T-cell (primary cell): ENCODE measurements around the gene UGT2B17. TPM values are rescaled to one million over a fixed set of nuclear protein-coding genes. Genes with fewer than 3 reads are reported as not detected.
"Not testable (repeated sequence)": the region's sequence is repeated elsewhere in the genome, so short reads cannot be mapped to it uniquely, and the experiment has no call there.

Experiments
- ATAC-seq, 4 experiments: fragments of 200-7000 bp in 3 of 4; fragments of 150-1000 bp in 1 of 4; cut with Tn5 transposase; replicated peaks in 1 of 4; 1 replicate in 3 of 4; 2 replicates in 1 of 4; pipeline ENCODE4 v1.10.0; 2021; ENCODE audit warnings: moderate library complexity in 3 of 4, mild to moderate bottlenecking in 2 of 4, moderate number of reproducible peaks in 1 of 4
- CTCF ChIA-PET, 2 donors: fragments of 300-600 bp; sonication (Branson Sonifier 250); formaldehyde crosslinking; loops; one replicate each; lab custom pipeline; 2022; ENCODE audit warnings: antibody characterized with exemption in 2 of 2; lab: Charles Lee
- POLR2A ChIA-PET, 2 donors: fragments of 300-600 bp; sonication (Branson Sonifier 250); formaldehyde crosslinking; loops; one replicate each; lab custom pipeline; 2022; ENCODE audit warnings: antibody characterized with exemption in 2 of 2; lab: Charles Lee
- DNase-seq, 35 experiments: peaks; one replicate each; pipeline versions ENCODE4 v3.0.0 to v3.0.0-alpha.2; 2013 to 2023
- H3K27ac ChIP-seq: one replicate; pipeline ENCODE4 v1.5.1; 2013; ENCODE audit warnings: low read length
- H3K27me3 ChIP-seq, 2 experiments: replicated peaks in 1 of 2; 1 replicate in 1 of 2; 2 replicates in 1 of 2; pipeline versions ENCODE4 v1.6.1 to v1.7.0; 2013; ENCODE audit warnings: low read length in 1 of 2, mixed read lengths in 1 of 2; ENCODE audit not compliant: control insufficient read depth in 2 of 2, insufficient read depth in 2 of 2; ENCODE audit errors: extremely low read depth in 1 of 2
- H3K36me3 ChIP-seq, 2 donors: 1 replicate in 1 of 2; 2 replicates in 1 of 2; pipeline versions ENCODE4 v1.6.1 to v1.7.0; 2013; ENCODE audit warnings: low read length in 1 of 2; ENCODE audit not compliant: control insufficient read depth in 2 of 2, insufficient read depth in 1 of 2; ENCODE audit errors: extremely low read depth in 1 of 2
- H3K4me1 ChIP-seq, 2 experiments: 1 replicate in 1 of 2; 2 replicates in 1 of 2; pipeline versions ENCODE4 v1.6.1 to v1.7.0; 2013; ENCODE audit warnings: low read length in 2 of 2, mixed read lengths in 1 of 2; ENCODE audit not compliant: insufficient read depth in 2 of 2, control insufficient read depth in 1 of 2; ENCODE audit errors: extremely low read depth in 1 of 2
- H3K4me3 ChIP-seq, 2 donors: 1 replicate in 1 of 2; 2 replicates in 1 of 2; pipeline versions ENCODE4 v1.5.1 to v1.7.0; 2013; ENCODE audit warnings: mild to moderate bottlenecking in 2 of 2, low read length in 1 of 2, moderate library complexity in 1 of 2; ENCODE audit not compliant: control insufficient read depth in 1 of 2; ENCODE audit errors: extremely low read depth in 1 of 2
- H3K9me3 ChIP-seq: 2 replicates; pipeline ENCODE4 v1.7.0; 2013
- H3K27ac Mint-ChIP-seq, 2 donors: one replicate each; pipeline ENCODE4 v1.8.0; 2020 to 2021; ENCODE audit warnings: mild to moderate bottlenecking in 2 of 2, mixed read lengths in 2 of 2
- H3K27me3 Mint-ChIP-seq, 2 donors: one replicate each; pipeline ENCODE4 v1.8.0; 2021 to 2022; ENCODE audit warnings: mixed read lengths in 2 of 2
- H3K36me3 Mint-ChIP-seq: one replicate; pipeline ENCODE4 v1.8.0; 2021; ENCODE audit warnings: mixed read lengths
- H3K4me1 Mint-ChIP-seq, 3 donors: one replicate each; pipeline ENCODE4 v1.8.0; 2020 to 2022; ENCODE audit warnings: mixed read lengths in 3 of 3, mild to moderate bottlenecking in 1 of 3
- H3K4me3 Mint-ChIP-seq, 3 donors: one replicate each; pipeline ENCODE4 v1.8.0; 2020 to 2022; ENCODE audit warnings: mild to moderate bottlenecking in 3 of 3, mixed read lengths in 3 of 3, moderate library complexity in 3 of 3
- H3K9me3 Mint-ChIP-seq, 3 donors: one replicate each; pipeline ENCODE4 v1.8.0; 2020 to 2022; ENCODE audit warnings: mixed read lengths in 3 of 3
- WGBS: methylation state at CpG from one replicate; pipeline ENCODE4 v1.1.5; 2013; ENCODE audit warnings: missing lambda C conversion rate; ENCODE audit not compliant: insufficient coverage; 5-methylcytosine and 5-hydroxymethylcytosine counted together
- total RNA-seq, 35 experiments: library from RNA in 6 of 35; stranded (reverse) in 6 of 35; fragments of 120-200 nt in 1 of 35; gene quantifications; one replicate each; pipeline versions ENCODE4 v1.2.1 to v1.2.4 and lab custom pipeline; 2013 to 2026

The UGT2B17 gene
- under 1 TPM in 2 of 5 donors, not detected in 3; 0.18 to 0.35 TPM for total RNA-seq
- total RNA-seq (2013), result 0.06 TPM
- 0 to 0.06 (median 0) reads per million in 29 experiments for total RNA-seq (lab: John Stamatoyannopoulos, UW)

- Histone ChIP-seq H3K27me3 (peaks cover 0 to 3% of the 10 kb centered on the region in 2 experiments), H3K36me3 (no peaks in the 10 kb centered on the region), H3K9me3 (no peaks in the 10 kb centered on the region), H3K27ac (no peak within 1 kb of the TSS), H3K4me3 (no peak within 1 kb of the TSS), H3K4me1 (no peaks in the 10 kb centered on the region)
- H3K27ac Mint-ChIP-seq, result no peak within 1 kb of the TSS
- peaks cover 0 to 9% of the 10 kb centered on the region in 2 donors for H3K27me3 Mint-ChIP-seq
- CTCF ChIA-PET, result no interaction called here
- DNase-seq, result no peak
- H3K9me3 Mint-ChIP-seq, result peaks cover 0 to 5% (median 0%) of the 10 kb centered on the region in 3 donors
- H3K4me3 Mint-ChIP-seq, result no peak within 1 kb of the TSS
- ATAC-seq, result no peak
- POLR2A ChIA-PET, result no interaction called here
- H3K36me3 Mint-ChIP-seq, result no peaks in the 10 kb centered on the region
- 44% methylated on average over 3 of the region's 7 CpGs for WGBS
- no peaks in the 10 kb centered on the region for H3K4me1 Mint-ChIP-seq
These were observed at the start of gene UGT2B17 for GRCh38 chr4:68576272-68577125. UGT2B17 (minus strand) TSS chr4:68576322; CDS start chr4:68568484, 7,838 bp downstream.

- H3K4me3 Mint-ChIP-seq, DNase-seq, H3K27ac Mint-ChIP-seq, ATAC-seq, H3K27me3 Mint-ChIP-seq, H3K4me1 ChIP-seq, H3K36me3 Mint-ChIP-seq, H3K9me3 Mint-ChIP-seq, POLR2A ChIA-PET, H3K27ac ChIP-seq, H3K9me3 ChIP-seq, H3K4me3 ChIP-seq, H3K4me1 Mint-ChIP-seq, H3K27me3 ChIP-seq, CTCF ChIA-PET, H3K36me3 ChIP-seq: not testable (repeated sequence)
- 57% methylated on average over 2 of the region's 2 CpGs for WGBS
These were observed 46.6 kb upstream of the UGT2B17 start for GRCh38 chr4:68622731-68623130.

GRCh38 chr4:68617003-68617698, 41.0 kb upstream of the UGT2B17 start:
- no peak overlapping the region for H3K4me3 ChIP-seq
- no peaks in the 10 kb centered on the region for H3K4me1 Mint-ChIP-seq
- peaks cover 0 to 4% of the 10 kb centered on the region in 2 donors for H3K27me3 Mint-ChIP-seq
- no peaks in the 10 kb centered on the region for H3K9me3 Mint-ChIP-seq
- ATAC-seq (no peak), DNase-seq (no peak)
- H3K36me3 Mint-ChIP-seq, result no peaks in the 10 kb centered on the region
- no peak overlapping the region for H3K4me3 Mint-ChIP-seq
- H3K36me3 ChIP-seq, result no peaks in the 10 kb centered on the region
- no peak overlapping the region for H3K27ac Mint-ChIP-seq
- no peaks in the 10 kb centered on the region for H3K4me1 ChIP-seq
- no peaks in the 10 kb centered on the region for H3K9me3 ChIP-seq
- CTCF ChIA-PET, result no interaction called here
- no peak overlapping the region for H3K27ac ChIP-seq
- peaks cover 0 to 4% of the 10 kb centered on the region in 2 experiments for H3K27me3 ChIP-seq
- POLR2A ChIA-PET, result interaction anchor here in 1 of 2 donors (0.6 kb wide), 1 partner anchor 10 kb away, joined by 3 read pairs; no protein-coding TSS in a partner anchor

- WGBS, result 80% methylated on average over 1 of the region's 11 CpGs
- POLR2A ChIA-PET, result no interaction called here
These were observed 39.7 kb upstream of the UGT2B17 start for GRCh38 chr4:68615699-68616422.

GRCh38 chr4:68613752-68614151, 37.6 kb upstream of the UGT2B17 start:
- no peak for DNase-seq
- ChIA-PET POLR2A (no interaction called here), CTCF (no interaction called here)
- H3K4me1 Mint-ChIP-seq, result no peaks in the 10 kb centered on the region
- no CpG with 5 or more reads among the region's 1 CpG for WGBS
- Histone ChIP-seq H3K9me3 (no peaks in the 10 kb centered on the region), H3K27me3 (peaks cover 0 to 1% of the 10 kb centered on the region in 2 experiments), H3K36me3 (no peaks in the 10 kb centered on the region), H3K4me1 (no peaks in the 10 kb centered on the region), H3K27ac (no peak overlapping the region), H3K4me3 (no peak overlapping the region)
- ATAC-seq, result no peak
- H3K27me3 Mint-ChIP-seq, result peaks cover 0 to 9% of the 10 kb centered on the region in 2 donors
- H3K9me3 Mint-ChIP-seq, result no peaks in the 10 kb centered on the region
- H3K27ac Mint-ChIP-seq, result no peak overlapping the region
- H3K4me3 Mint-ChIP-seq, result no peak overlapping the region
- H3K36me3 Mint-ChIP-seq, result no peaks in the 10 kb centered on the region

More at GRCh38 chr4:68615699-68616422, 39.7 kb upstream of the UGT2B17 start:
- Histone ChIP-seq H3K36me3 (no peaks in the 10 kb centered on the region), H3K4me3 (no peak overlapping the region), H3K9me3 (no peaks in the 10 kb centered on the region), H3K27me3 (peaks cover 0 to 4% of the 10 kb centered on the region in 2 experiments), H3K4me1 (no peaks in the 10 kb centered on the region), H3K27ac (no peak overlapping the region)
- no peak for DNase-seq
- Mint-ChIP-seq H3K36me3 (no peaks in the 10 kb centered on the region), H3K4me1 (no peaks in the 10 kb centered on the region), H3K27ac (no peak overlapping the region), H3K9me3 (no peaks in the 10 kb centered on the region), H3K4me3 (no peak overlapping the region), H3K27me3 (peaks cover 0 to 4% of the 10 kb centered on the region in 2 donors)
- CTCF ChIA-PET, result no interaction called here
- ATAC-seq, result no peak

- Mint-ChIP-seq H3K36me3 (no peaks in the 10 kb centered on the region), H3K27me3 (peaks cover 0 to 4% of the 10 kb centered on the region in 2 donors), H3K9me3 (no peaks in the 10 kb centered on the region), H3K4me3 (no peak overlapping the region), H3K4me1 (no peaks in the 10 kb centered on the region), H3K27ac (no peak overlapping the region)
- Histone ChIP-seq H3K36me3 (no peaks in the 10 kb centered on the region), H3K27me3 (no peaks in the 10 kb centered on the region), H3K4me1 (no peaks in the 10 kb centered on the region), H3K27ac (no peak overlapping the region), H3K9me3 (no peaks in the 10 kb centered on the region), H3K4me3 (no peak overlapping the region)
- ChIA-PET CTCF (interaction anchor here in 1 of 2 donors (0.7 kb wide), 1 partner anchor 229 kb away, joined by 8 read pairs; no protein-coding TSS in a partner anchor), POLR2A (no interaction called here)
- ATAC-seq, result no peak
- DNase-seq, result no peak
- no CpG with 5 or more reads among the region's 1 CpG for WGBS
These were observed 30.1 kb upstream of the UGT2B17 start for GRCh38 chr4:68606240-68606639.
